Coronary artery (tissue), 2 donors: ENCODE measurements around the gene PLCH2.

Source experiments
- DNase-seq: peaks from one replicate; pipeline ENCODE4 v3.0.0-alpha.2; 2017; ENCODE audit warnings: low spot score
- H3K27ac ChIP-seq, 2 donors: fragments of 200-600 bp; sonication (generic); one replicate each; pipeline ENCODE4 v1.5.1; 2016 to 2019
- H3K4me3 ChIP-seq: fragments of 200-600 bp; sonication (generic); 2 replicates; pipeline ENCODE4 v1.5.1; 2016; ENCODE audit warnings: mild to moderate bottlenecking, moderate library complexity
- CTCF ChIP-seq: fragments of 200-600 bp; sonication (generic); IDR thresholded peaks from one replicate; pipeline ENCODE4 v1.5.1; 2019; ENCODE audit warnings: antibody characterized with exemption

PLCH2 gene

DNA sequence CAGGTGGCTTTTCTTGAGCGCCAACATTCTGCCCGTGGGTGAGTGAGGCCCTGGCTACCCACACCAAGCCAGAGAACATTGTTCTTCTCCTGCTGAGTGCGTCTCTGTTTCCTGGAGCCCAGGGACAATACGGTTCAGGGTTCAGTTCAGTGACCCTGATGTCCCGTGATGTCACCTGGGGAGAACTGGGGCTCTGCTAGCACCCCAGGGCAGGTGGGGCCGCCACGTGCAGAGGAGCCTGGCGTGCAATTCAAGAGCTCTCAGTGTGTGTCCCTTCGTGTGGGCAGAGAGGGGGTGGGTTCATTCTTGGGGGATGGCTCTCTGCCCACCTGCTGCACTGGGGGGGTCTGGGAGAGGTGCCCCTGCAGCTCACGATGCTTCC lies 45.5 kb upstream of the PLCH2 start:
- Histone ChIP-seq H3K4me3 (no peak overlapping the region), H3K27ac (no peak overlapping the region)
- no peak for TF ChIP-seq CTCF
- DNase-seq = no peak

- no peak for TF ChIP-seq CTCF
- no peak overlapping the region for H3K4me3 ChIP-seq
- no peak for DNase-seq
- no peak overlapping the region for H3K27ac ChIP-seq
These were observed 45.0 kb upstream of the PLCH2 start for GRCh38 chr1:2431103-2431502.

GRCh38 chr1:2431518-2431917 lies 44.6 kb upstream of the PLCH2 start:
- Histone ChIP-seq H3K27ac (no peak overlapping the region), H3K4me3 (no peak overlapping the region)
- DNase-seq = no peak
- no peak for TF ChIP-seq CTCF

DNA sequence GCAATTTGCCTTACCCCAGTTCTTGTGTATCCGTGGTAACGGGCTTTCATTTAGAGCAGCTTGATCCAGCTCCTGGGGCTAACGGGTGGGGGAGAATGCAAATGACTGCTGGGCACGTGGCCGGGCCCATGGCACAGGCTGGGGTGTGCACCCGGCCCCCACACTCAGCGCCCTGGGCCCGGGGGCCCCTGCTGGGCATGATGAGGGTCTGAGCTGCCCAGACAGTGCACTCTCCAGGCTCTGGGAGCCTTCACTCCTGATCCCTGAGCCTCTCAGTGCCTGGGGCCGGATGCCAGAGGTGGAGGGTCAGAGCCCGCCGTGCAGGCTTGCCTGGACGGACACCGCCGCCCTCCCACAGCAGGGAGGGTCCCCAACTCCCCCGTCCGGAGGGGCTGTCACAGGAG lies 43.6 kb upstream of the PLCH2 start:
- no peak overlapping the region for H3K4me3 ChIP-seq
- TF ChIP-seq CTCF = no peak
- no peak overlapping the region for H3K27ac ChIP-seq
- no peak for DNase-seq

DNA sequence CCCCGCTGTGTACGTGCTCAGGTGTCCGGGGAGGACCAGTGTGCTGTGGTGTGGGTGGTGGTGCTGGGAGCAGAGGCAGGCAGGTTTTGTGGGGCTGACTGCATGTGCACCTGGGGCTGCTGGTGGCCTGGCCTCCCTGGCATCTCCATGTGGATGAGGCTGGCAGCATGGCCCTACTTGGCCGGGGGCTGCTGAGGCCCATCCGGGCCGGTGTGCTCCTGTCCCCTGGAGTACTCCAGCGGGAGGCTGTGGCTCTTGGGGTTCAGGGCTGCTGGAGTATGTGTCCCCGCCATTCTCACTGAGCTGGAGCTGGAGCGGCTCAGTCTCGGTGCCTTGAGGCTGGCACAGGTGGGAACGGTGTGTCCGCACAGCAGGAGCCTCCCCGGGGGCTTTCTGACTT lies 42.9 kb upstream of the PLCH2 start:
- H3K4me3 ChIP-seq = no peak overlapping the region
- H3K27ac ChIP-seq = no peak overlapping the region
- no peak for TF ChIP-seq CTCF
- no peak for DNase-seq

GRCh38 chr1:2433936-2434655 lies 42.0 kb upstream of the PLCH2 start:
- no peak for TF ChIP-seq CTCF
- DNase-seq = no peak
- Histone ChIP-seq H3K4me3 (no peak overlapping the region), H3K27ac (no peak overlapping the region)

DNA sequence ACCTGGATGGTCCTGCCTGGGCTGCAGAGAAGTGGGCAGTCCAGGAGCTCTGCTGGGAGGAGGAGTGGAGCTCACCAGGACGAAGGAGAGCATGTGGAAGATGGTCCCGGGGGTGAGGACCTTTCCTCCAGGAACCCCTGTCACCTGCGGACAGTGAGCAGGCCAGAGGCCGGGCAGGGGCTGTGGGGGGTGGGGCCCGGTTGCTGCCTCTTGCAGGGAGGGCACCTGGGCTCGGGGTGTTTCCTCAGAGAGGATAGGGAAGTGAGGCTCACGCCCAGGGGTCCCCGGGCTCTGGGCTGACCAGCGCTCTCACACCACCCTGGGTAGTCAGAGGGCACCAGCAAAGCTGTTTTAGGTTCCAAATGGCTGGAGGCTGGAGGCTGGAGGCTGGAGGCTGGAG lies 41.0 kb upstream of the PLCH2 start:
- no peak for TF ChIP-seq CTCF

More for the DNA sequence above, 41.0 kb upstream of the PLCH2 start:
- Histone ChIP-seq H3K4me3 (no peak overlapping the region), H3K27ac (no peak overlapping the region)
- DNase-seq = no peak
